ENCODE results near the gene ARHGAP22. TPM values are rescaled to one million over a fixed set of nuclear protein-coding genes. Genes with fewer than 3 reads are reported as not detected.

Gene ARHGAP22
- total and polyA plus RNA-seq, 4 donors = 0.23 to 2.3 (median 0.54) TPM

- Histone ChIP-seq H3K36me3 (ENCODE audit: control insufficient read depth in 4 of 4, insufficient read depth in 3 of 4, low read depth in 1 of 4, low read length in 3 of 4) (no peaks in the 10 kb centered on the region), H3K9me3 (ENCODE audit: control insufficient read depth in 4 of 4, low read length in 3 of 4) (no peaks in the 10 kb centered on the region), H3K27ac (ENCODE audit: low read depth in 1 of 2, low read length in 2 of 2) (no peak overlapping the region), H3K4me3 (ENCODE audit: low read depth in 1 of 3, low read length in 3 of 3) (no peak overlapping the region), H3K4me1 (ENCODE audit: control insufficient read depth in 4 of 4, insufficient read depth in 4 of 4, low read length in 3 of 4) (no peaks in the 10 kb centered on the region), H3K27me3 (ENCODE audit: control insufficient read depth in 4 of 4, insufficient read depth in 4 of 4, low read length in 3 of 4) (no peaks in the 10 kb centered on the region), H3K9ac (ENCODE audit: low read depth in 1 of 2, low read length in 2 of 2) (no peak overlapping the region)
- TF ChIP-seq RXRA (IDR thresholded peaks at IDR 0.05) (no peak), NR2F2 (IDR thresholded peaks at IDR 0.05) (no peak), YY1 (IDR thresholded peaks at IDR 0.05) (no peak), FOXA1 (IDR thresholded peaks at IDR 0.05) (no peak), FOXA2 (IDR thresholded peaks at IDR 0.05) (no peak), TAF1 (conservative IDR thresholded peaks at IDR 0.05) (no peak), SP1 (IDR thresholded peaks at IDR 0.05) (no peak), HNF4A (conservative IDR thresholded peaks at IDR 0.05) (no peak), ATF3 (IDR thresholded peaks at IDR 0.05) (no peak), CTCF (IDR thresholded peaks at IDR 0.05; ENCODE audit: low read depth, low read length, missing input control) (no peak), RAD21 (IDR thresholded peaks at IDR 0.05) (no peak), HNF4G (IDR thresholded peaks at IDR 0.05) (no peak), EGR1 (IDR thresholded peaks at IDR 0.05; ENCODE audit: low read depth in 2 of 2) (no peak), MAX (IDR thresholded peaks at IDR 0.05) (no peak)
- no peak for DNase-seq (ENCODE audit: low spot score)
- WGBS = 76% methylated on average over 4 of the region's 4 CpGs
These were observed 21.6 kb upstream of the ARHGAP22 start for GRCh38 chr10:48626447-48626846.

GRCh38 chr10:48625826-48626134, 20.9 kb upstream of the ARHGAP22 start:
- TF ChIP-seq NR2F2 (IDR thresholded peaks at IDR 0.05) (no peak), JUND (IDR thresholded peaks at IDR 0.05) (no peak), ATF3 (IDR thresholded peaks at IDR 0.05) (no peak), FOXA2 (IDR thresholded peaks at IDR 0.05) (no peak), FOXA1 (IDR thresholded peaks at IDR 0.05) (no peak), SP1 (IDR thresholded peaks at IDR 0.05) (no peak), EGR1 (IDR thresholded peaks at IDR 0.05; ENCODE audit: low read depth in 2 of 2) (no peak), HNF4G (IDR thresholded peaks at IDR 0.05) (no peak), MAX (IDR thresholded peaks at IDR 0.05) (no peak), HNF4A (conservative IDR thresholded peaks at IDR 0.05) (no peak), TAF1 (conservative IDR thresholded peaks at IDR 0.05) (no peak), GABPA (IDR thresholded peaks at IDR 0.05 in 1 of 2, conservative IDR thresholded peaks at IDR 0.05 in 1 of 2) (no peak), YY1 (IDR thresholded peaks at IDR 0.05) (no peak), CTCF (IDR thresholded peaks at IDR 0.05; ENCODE audit: low read depth, low read length, missing input control) (no peak), REST (IDR thresholded peaks at IDR 0.05) (no peak), RAD21 (IDR thresholded peaks at IDR 0.05) (no peak), RXRA (IDR thresholded peaks at IDR 0.05) (no peak), ZBTB33 (IDR thresholded peaks at IDR 0.05) (no peak)
- no peaks in the 10 kb centered on the region for H3K36me3 ChIP-seq (ENCODE audit: control insufficient read depth in 4 of 4, insufficient read depth in 3 of 4, low read depth in 1 of 4, low read length in 3 of 4)
- H3K4me1 ChIP-seq (ENCODE audit: control insufficient read depth in 4 of 4, insufficient read depth in 4 of 4, low read length in 3 of 4) = no peaks in the 10 kb centered on the region
- no peak overlapping the region for H3K9ac ChIP-seq (ENCODE audit: low read depth in 1 of 2, low read length in 2 of 2)
- DNase-seq (ENCODE audit: low spot score) = no peak
- H3K4me3 ChIP-seq (ENCODE audit: low read depth in 1 of 3, low read length in 3 of 3) = no peak overlapping the region
- no peaks in the 10 kb centered on the region for H3K9me3 ChIP-seq (ENCODE audit: control insufficient read depth in 4 of 4, low read length in 3 of 4)
- 77% methylated on average over 1 of the region's 1 CpG for WGBS
- H3K27ac ChIP-seq (ENCODE audit: low read depth in 1 of 2, low read length in 2 of 2) = no peak overlapping the region
- H3K27me3 ChIP-seq (ENCODE audit: control insufficient read depth in 4 of 4, insufficient read depth in 4 of 4, low read length in 3 of 4) = no peaks in the 10 kb centered on the region
